ENCODE data around the gene ZNF76. TPM values are rescaled to one million over a fixed set of nuclear protein-coding genes. Genes with fewer than 3 reads are reported as not detected.

ZNF76 gene
- total RNA-seq, 1 donor from 2014 or later = 12.7 TPM

- H3K36me3 Mint-ChIP-seq (ENCODE audit: low read depth, unreplicated experiment) = no peaks in the 10 kb centered on the region
- DNase-seq (ENCODE audit: low read depth) (peak; percentile 48), FAIRE-seq (no peak)
- Histone ChIP-seq H3K4me1 (ENCODE audit: insufficient read depth, low read length) (peaks cover 41% of the 10 kb centered on the region), H3K27me3 (ENCODE audit: insufficient read depth, low read length) (peaks cover 8% of the 10 kb centered on the region), H4K20me1 (ENCODE audit: insufficient read depth, low read length) (peaks cover 35% of the 10 kb centered on the region), H3K79me2 (ENCODE audit: insufficient read depth, low read length) (peaks cover 29% of the 10 kb centered on the region), H3K4me2 (ENCODE audit: low read length) (peak within 1 kb of the TSS; percentile 95), H3K36me3 (ENCODE audit: insufficient read depth, low read length) (no peaks in the 10 kb centered on the region), H3K4me3 (ENCODE audit: insufficient read depth, low read depth, low read length) (peak within 1 kb of the TSS; percentile 63), H3K9ac (ENCODE audit: low read length) (peak within 1 kb of the TSS; percentile 70), H2AFZ (ENCODE audit: low read depth, low read length) (peak within 1 kb of the TSS; percentile 75), H3K27ac (ENCODE audit: low read depth, low read length) (no peak within 1 kb of the TSS), H3K9me3 (ENCODE audit: insufficient read depth, low read depth, low read length) (no peaks in the 10 kb centered on the region)
- H3K9me3 Mint-ChIP-seq (ENCODE audit: unreplicated experiment) = peaks cover 3% of the 10 kb centered on the region
- peaks cover 34% of the 10 kb centered on the region for H3K27me3 Mint-ChIP-seq (ENCODE audit: low read depth, unreplicated experiment)
- peak within 1 kb of the TSS; percentile 84 for H3K4me3 Mint-ChIP-seq (ENCODE audit: unreplicated experiment)
- H3K4me1 Mint-ChIP-seq (ENCODE audit: low read depth, unreplicated experiment) = peaks cover 38% of the 10 kb centered on the region
- TF ChIP-seq CTCF (IDR thresholded peaks at IDR 0.05; ENCODE audit: insufficient read depth, low read depth, low read length) (no peak), EZH2 (IDR thresholded peaks at IDR 0.05; ENCODE audit: insufficient read depth, low read length) (no peak)
- no peak within 1 kb of the TSS for H3K27ac Mint-ChIP-seq (ENCODE audit: unreplicated experiment)
These were observed 45.4 kb upstream of the ZNF76 start, which contains the start of gene SCUBE3 for GRCh38 chr6:35213824-35214756. Gene SCUBE3, plus strand, starts transcription at chr6:35213956. Its CDS starts 463 bp downstream, at chr6:35214419.

- H3K27ac ChIP-seq (ENCODE audit: low read depth, low read length) = peak overlapping the region; percentile 45
- peaks cover 39% of the 10 kb centered on the region for H3K79me2 ChIP-seq (ENCODE audit: insufficient read depth, low read length)
- peak overlapping the region; percentile 63 for H3K4me3 ChIP-seq (ENCODE audit: insufficient read depth, low read depth, low read length)
- peak overlapping the region; percentile 95 for H3K4me2 ChIP-seq (ENCODE audit: low read length)
- peak overlapping the region; percentile 70 for H3K9ac ChIP-seq (ENCODE audit: low read length)
- H3K36me3 ChIP-seq (ENCODE audit: insufficient read depth, low read length) = no peaks in the 10 kb centered on the region
- peaks cover 29% of the 10 kb centered on the region for H3K27me3 Mint-ChIP-seq (ENCODE audit: low read depth, unreplicated experiment)
- H4K20me1 ChIP-seq (ENCODE audit: insufficient read depth, low read length) = peaks cover 43% of the 10 kb centered on the region
- H3K9me3 Mint-ChIP-seq (ENCODE audit: unreplicated experiment) = peaks cover 3% of the 10 kb centered on the region
- peak overlapping the region; percentile 82 for H3K4me3 Mint-ChIP-seq (ENCODE audit: unreplicated experiment)
- DNase-seq (ENCODE audit: low read depth) (no peak), FAIRE-seq (no peak)
- peaks cover 8% of the 10 kb centered on the region for H3K27me3 ChIP-seq (ENCODE audit: insufficient read depth, low read length)
- peaks cover 41% of the 10 kb centered on the region for H3K4me1 ChIP-seq (ENCODE audit: insufficient read depth, low read length)
- no peaks in the 10 kb centered on the region for H3K36me3 Mint-ChIP-seq (ENCODE audit: low read depth, unreplicated experiment)
- H3K4me1 Mint-ChIP-seq (ENCODE audit: low read depth, unreplicated experiment) = peaks cover 48% of the 10 kb centered on the region
- H3K9me3 ChIP-seq (ENCODE audit: insufficient read depth, low read depth, low read length) = no peaks in the 10 kb centered on the region
- H3K27ac Mint-ChIP-seq (ENCODE audit: unreplicated experiment) = no peak overlapping the region
- no peak for TF ChIP-seq CTCF (IDR thresholded peaks at IDR 0.05; ENCODE audit: insufficient read depth, low read depth, low read length)
- TF ChIP-seq EZH2 (IDR thresholded peaks at IDR 0.05; ENCODE audit: insufficient read depth, low read length) = no peak
- no peak overlapping the region for H2AFZ ChIP-seq (ENCODE audit: low read depth, low read length)
These were observed 44.5 kb upstream of the ZNF76 start for GRCh38 chr6:35214869-35215664.
